DND-41 (cell line): Measurements from ENCODE around the gene TSHZ1.

Source experiments
- ATAC-seq: fragments of 200-7000 bp; cut with Tn5 transposase; 3 replicates; pipeline ENCODE4 v1.9.1; 2021; ENCODE audit warnings: low read depth; ENCODE audit not compliant: insufficient read depth
- DNase-seq: peaks from one replicate; pipeline ENCODE4 v3.0.0-alpha.2; 2020
- H2AFZ ChIP-seq: 2 replicates; pipeline ENCODE4 v1.6.0; 2012; ENCODE audit warnings: low read depth, low read length
- H3K27ac ChIP-seq: 2 replicates; pipeline ENCODE4 v1.5.1; 2012; ENCODE audit warnings: low read length, inconsistent platforms
- H3K27me3 ChIP-seq: fragments of 200-600 bp; sonication (generic); 2 replicates; pipeline ENCODE4 v1.6.0; 2012; ENCODE audit warnings: low read length, mild to moderate bottlenecking, inconsistent platforms; ENCODE audit not compliant: insufficient read depth, poor library complexity
- H3K36me3 ChIP-seq: 2 replicates; pipeline ENCODE4 v1.5.1; 2012; ENCODE audit warnings: low read length, inconsistent platforms; ENCODE audit not compliant: insufficient read depth
- H3K4me1 ChIP-seq: 2 replicates; pipeline ENCODE4 v1.5.1; 2012; ENCODE audit warnings: mild to moderate bottlenecking, low read length; ENCODE audit not compliant: insufficient read depth
- H3K4me2 ChIP-seq: 2 replicates; pipeline ENCODE4 v1.6.0; 2012; ENCODE audit warnings: mild to moderate bottlenecking, moderate library complexity, low read length, inconsistent platforms; ENCODE audit not compliant: insufficient read depth
- H3K4me3 ChIP-seq, 2 experiments: fragments of 200-600 bp in 1 of 2; shearing (Covaris generic) in 1 of 2; 2 replicates each; pipeline ENCODE4 v1.5.1; 2012 to 2016; ENCODE audit warnings: inconsistent platforms in 2 of 2, low read length in 2 of 2, mild to moderate bottlenecking in 2 of 2, low read depth in 1 of 2, moderate library complexity in 1 of 2
- H3K79me2 ChIP-seq: 2 replicates; pipeline ENCODE4 v1.6.0; 2012; ENCODE audit warnings: low read length, inconsistent platforms; ENCODE audit not compliant: insufficient read depth
- H3K9ac ChIP-seq: 2 replicates; pipeline ENCODE4 v1.6.0; 2012; ENCODE audit warnings: low read depth, mild to moderate bottlenecking, inconsistent platforms, low read length, moderate library complexity
- H3K9me3 ChIP-seq: 2 replicates; pipeline ENCODE4 v1.5.1; 2012; ENCODE audit warnings: low read length, moderate library complexity, mild to moderate bottlenecking, inconsistent platforms; ENCODE audit not compliant: insufficient read depth, severe bottlenecking
- H4K20me1 ChIP-seq: 2 replicates; pipeline ENCODE4 v1.6.0; 2012; ENCODE audit warnings: low read length; ENCODE audit not compliant: insufficient read depth
- CTCF ChIP-seq: IDR thresholded peaks from 2 replicates; pipeline ENCODE4 v1.5.1; 2012; ENCODE audit warnings: borderline replicate concordance, low read length, moderate library complexity, mild to moderate bottlenecking; ENCODE audit not compliant: poor library complexity, severe bottlenecking; ENCODE audit errors: extremely low read depth
- EZH2 ChIP-seq: IDR thresholded peaks from 3 replicates; pipeline ENCODE4 v1.6.1; 2012; ENCODE audit warnings: borderline replicate concordance, low read depth, mild to moderate bottlenecking, moderate library complexity, low read length, inconsistent platforms; ENCODE audit not compliant: severe bottlenecking

TSHZ1 gene

GRCh38 chr18:75206452-75207309, 3.9 kb upstream of the TSHZ1 start:
- Histone ChIP-seq H4K20me1 (peaks cover 50% of the 10 kb centered on the region), H3K79me2 (peaks cover 86% of the 10 kb centered on the region), H3K9ac (peak overlapping the region; percentile 85), H3K36me3 (peaks cover 21% of the 10 kb centered on the region), H3K9me3 (no peaks in the 10 kb centered on the region), H2AFZ (no peak overlapping the region), H3K27me3 (no peaks in the 10 kb centered on the region), H3K4me3 (peak overlapping the region in 1 of 2 experiments; percentile 96; a peak in 3 of 4 replicates), H3K27ac (peak overlapping the region; percentile 95; the same call in 1 of the 2 replicates), H3K4me1 (peaks cover 35% of the 10 kb centered on the region), H3K4me2 (peak overlapping the region; percentile 97)
- TF ChIP-seq EZH2 (no peak), CTCF (no peak)
- no peak for ATAC-seq
- DNase-seq, result no peak

- Histone ChIP-seq H3K27ac (peak overlapping the region; percentile 95), H3K4me1 (peaks cover 41% of the 10 kb centered on the region), H3K4me3 (peak overlapping the region; percentile 73 to 96; a peak in 3 of 4 replicates), H3K9ac (peak overlapping the region; percentile 85), H3K27me3 (no peaks in the 10 kb centered on the region), H3K4me2 (peak overlapping the region; percentile 97), H3K36me3 (peaks cover 14% of the 10 kb centered on the region; the same call in 1 of the 2 replicates), H3K9me3 (no peaks in the 10 kb centered on the region), H4K20me1 (peaks cover 47% of the 10 kb centered on the region), H2AFZ (peak overlapping the region; percentile 79), H3K79me2 (peaks cover 86% of the 10 kb centered on the region)
- DNase-seq (no peak), ATAC-seq (peak; percentile 1; the same call in 2 of the 3 replicates)
- no peak for TF ChIP-seq CTCF
- TF ChIP-seq EZH2, result no peak
Observed at GRCh38 chr18:75207310-75208154, 3.1 kb upstream of the TSHZ1 start.

GRCh38 chr18:75208155-75208835, 2.3 kb upstream of the TSHZ1 start:
- H4K20me1 ChIP-seq, result peaks cover 46% of the 10 kb centered on the region
- H3K9me3 ChIP-seq, result no peaks in the 10 kb centered on the region
- peak overlapping the region; percentile 85 for H3K9ac ChIP-seq
- no peaks in the 10 kb centered on the region for H3K27me3 ChIP-seq
- peaks cover 86% of the 10 kb centered on the region for H3K79me2 ChIP-seq
- H3K27ac ChIP-seq, result peak overlapping the region; percentile 95
- peaks cover 14% of the 10 kb centered on the region; the same call in 1 of the 2 replicates for H3K36me3 ChIP-seq
- ATAC-seq, result peak; percentile 11
- peak overlapping the region; percentile 73 to 96 for H3K4me3 ChIP-seq
- peaks cover 48% of the 10 kb centered on the region for H3K4me1 ChIP-seq
- peak overlapping the region; percentile 97 for H3K4me2 ChIP-seq
- no peak for TF ChIP-seq EZH2
- TF ChIP-seq CTCF, result peak; percentile 35
- DNase-seq, result peak; percentile 63
- peak overlapping the region; percentile 79 for H2AFZ ChIP-seq
